ENCODE data around the gene CCDC91.

GRCh38 chr12:28591831-28592230 lies 401.6 kb downstream of the CCDC91 start:
- TF ChIP-seq EZH2 (IDR thresholded peaks at IDR 0.05; ENCODE audit: low read length, missing control alignments) (no peak), CTCF (conservative IDR thresholded peaks at IDR 0.05 in 1 of 2, IDR thresholded peaks at IDR 0.05 in 1 of 2; ENCODE audit: low read depth in 1 of 2, low read length in 2 of 2) (no peak)

Measured in fibroblast of lung (primary cell).